Vagina (tissue), 2 donors: ENCODE measurements around the gene DUS4L.

Experiments
- CTCF ChIP-seq, 3 experiments: fragments of 450-650 bp in 2 of 3; fragments of 200-600 bp in 1 of 3; sonication (generic) in 1 of 3; IDR thresholded peaks; one replicate each; pipeline ENCODE4 v1.5.1; 2017 to 2019; ENCODE audit warnings: antibody characterized with exemption in 3 of 3, mild to moderate bottlenecking in 2 of 3, moderate library complexity in 2 of 3
- POLR2AphosphoS5 ChIP-seq, 2 donors: sonication (generic); formaldehyde crosslinking; IDR thresholded peaks; one replicate each; pipeline ENCODE4 v1.9.0; 2017; ENCODE audit warnings: antibody characterized with exemption in 2 of 2, mild to moderate bottlenecking in 2 of 2, low read depth in 1 of 2; ENCODE audit not compliant: insufficient read depth in 1 of 2

- no peak for TF ChIP-seq CTCF (IDR thresholded peaks at IDR 0.05)
- no peak for TF ChIP-seq POLR2AphosphoS5 (IDR thresholded peaks at IDR 0.05; ENCODE audit: insufficient read depth in 1 of 2, low read depth in 1 of 2)
Measured at GRCh38 chr7:107593025-107593410, 29.2 kb downstream of the DUS4L start.
